PC-3 (cell line): ENCODE data around the gene TM9SF3. TPM values are rescaled to one million over a fixed set of nuclear protein-coding genes. Genes with fewer than 3 reads are reported as not detected.
A peak's percentile ranks its signal among the peaks of the same experiment; 100 is the strongest.

Experiments used
- ATAC-seq: fragments of 200-7000 bp; cut with Tn5 transposase; 2 replicates; pipeline ENCODE4 v1.9.1; 2020; ENCODE audit warnings: mild to moderate bottlenecking, moderate library complexity
- BruUV-seq: library from RNA; stranded (reverse); fragments of 400-500 nt; replicated peaks from 2 replicates; lab custom pipeline; 2021; lab: Mats Ljungman, UMichigan
- CTCF ChIA-PET: fragments of 300-600 bp; sonication (Branson Sonifier 250); formaldehyde crosslinking; loops from one replicate; lab custom pipeline; 2022; ENCODE audit warnings: antibody characterized with exemption; lab: Charles Lee
- POLR2A ChIA-PET: fragments of 300-600 bp; sonication (Branson Sonifier 250); formaldehyde crosslinking; loops from one replicate; lab custom pipeline; 2022; ENCODE audit warnings: antibody characterized with exemption; ENCODE audit not compliant: unreplicated experiment; lab: Charles Lee
- DNase-seq: peaks from one replicate; pipeline ENCODE4 v3.0.0-alpha.2; 2015
- H2AFZ ChIP-seq: fragments of 300-600 bp; sonication (generic); 2 replicates; pipeline ENCODE4 v1.6.0; 2016; ENCODE audit warnings: antibody characterized with exemption, low read length
- H3F3A ChIP-seq: fragments of 300-600 bp; sonication (generic); one replicate; pipeline ENCODE4 v1.6.0; 2017; ENCODE audit warnings: antibody characterized with exemption, low read length, control low read depth, mild to moderate bottlenecking; ENCODE audit not compliant: unreplicated experiment
- H3K27ac ChIP-seq: fragments of 300-600 bp; sonication (generic); 2 replicates; pipeline ENCODE4 v1.5.1; 2016; ENCODE audit warnings: mild to moderate bottlenecking, low read length
- H3K27me3 ChIP-seq: fragments of 300-600 bp; sonication (generic); 2 replicates; pipeline ENCODE4 v1.6.1; 2016; ENCODE audit warnings: low read length, mixed read lengths
- H3K36me3 ChIP-seq: fragments of 300-600 bp; sonication (generic); 2 replicates; pipeline ENCODE4 v1.6.1; 2016; ENCODE audit warnings: low read depth, mixed run types, low read length, mixed read lengths
- H3K4me1 ChIP-seq: fragments of 300-600 bp; sonication (generic); 2 replicates; pipeline ENCODE4 v1.5.1; 2016; ENCODE audit warnings: low read length; ENCODE audit not compliant: insufficient read depth
- H3K4me2 ChIP-seq: fragments of 300-600 bp; sonication (generic); 2 replicates; pipeline ENCODE4 v1.6.0; 2016; ENCODE audit warnings: low read length
- H3K4me3 ChIP-seq: fragments of 300-600 bp; sonication (generic); 2 replicates; pipeline ENCODE4 v1.5.1; 2016; ENCODE audit warnings: mild to moderate bottlenecking, low read length, mixed read lengths
- H3K79me2 ChIP-seq: fragments of 300-600 bp; sonication (generic); 2 replicates; pipeline ENCODE4 v1.6.1; 2017; ENCODE audit warnings: low read length, mixed read lengths
- H3K9ac ChIP-seq: fragments of 300-600 bp; sonication (generic); 2 replicates; pipeline ENCODE4 v1.6.0; 2016; ENCODE audit warnings: mild to moderate bottlenecking, low read length
- H3K9me2 ChIP-seq: fragments of 300-600 bp; sonication (generic); replicated peaks from 2 replicates; pipeline ENCODE4 v1.6.1; 2016; ENCODE audit warnings: mixed run types, low read length, mixed read lengths
- H3K9me3 ChIP-seq: fragments of 300-600 bp; sonication (generic); 2 replicates; pipeline ENCODE4 v1.6.1; 2016; ENCODE audit warnings: low read length, mixed read lengths
- H4K20me1 ChIP-seq: fragments of 300-600 bp; sonication (generic); 2 replicates; pipeline ENCODE4 v1.6.1; 2016; ENCODE audit warnings: low read length, mixed read lengths
- EZH2 ChIP-seq: fragments of 300-600 bp; sonication (generic); IDR thresholded peaks from one replicate; pipeline ENCODE4 v1.6.1; 2017; ENCODE audit warnings: antibody characterized with exemption, mild to moderate bottlenecking, low read length; ENCODE audit not compliant: unreplicated experiment
- EZH2phosphoT487 ChIP-seq: fragments of 300-600 bp; sonication (generic); IDR thresholded peaks from 2 replicates; pipeline ENCODE4 v1.6.1; 2018; ENCODE audit warnings: mild to moderate bottlenecking, antibody characterized with exemption, low read length, borderline replicate concordance
- intact Hi-C: fragments of 100-400 bp; cut with micrococcal nuclease; formaldehyde crosslinking; loops from 2 replicates; pipeline ENCODE4 v1.9.0; 2023
- total RNA-seq: library from RNA; depleted of rRNA; stranded (reverse); fragments of >200 nt; gene quantifications from 2 replicates; pipeline ENCODE4 v1.2.3, GENCODE V29; 2014
- TF ChIP-seq, protein P1 (sequence below): fragments of 300-600 bp; sonication (generic); conservative IDR thresholded peaks from 2 replicates; pipeline ENCODE4 v1.5.1; 2017; ENCODE audit warnings: antibody characterized with exemption, low read depth, mild to moderate bottlenecking, low read length

The TM9SF3 gene
- total RNA-seq, 1 experiment from 2014 or later, result 39.2 TPM

DNA sequence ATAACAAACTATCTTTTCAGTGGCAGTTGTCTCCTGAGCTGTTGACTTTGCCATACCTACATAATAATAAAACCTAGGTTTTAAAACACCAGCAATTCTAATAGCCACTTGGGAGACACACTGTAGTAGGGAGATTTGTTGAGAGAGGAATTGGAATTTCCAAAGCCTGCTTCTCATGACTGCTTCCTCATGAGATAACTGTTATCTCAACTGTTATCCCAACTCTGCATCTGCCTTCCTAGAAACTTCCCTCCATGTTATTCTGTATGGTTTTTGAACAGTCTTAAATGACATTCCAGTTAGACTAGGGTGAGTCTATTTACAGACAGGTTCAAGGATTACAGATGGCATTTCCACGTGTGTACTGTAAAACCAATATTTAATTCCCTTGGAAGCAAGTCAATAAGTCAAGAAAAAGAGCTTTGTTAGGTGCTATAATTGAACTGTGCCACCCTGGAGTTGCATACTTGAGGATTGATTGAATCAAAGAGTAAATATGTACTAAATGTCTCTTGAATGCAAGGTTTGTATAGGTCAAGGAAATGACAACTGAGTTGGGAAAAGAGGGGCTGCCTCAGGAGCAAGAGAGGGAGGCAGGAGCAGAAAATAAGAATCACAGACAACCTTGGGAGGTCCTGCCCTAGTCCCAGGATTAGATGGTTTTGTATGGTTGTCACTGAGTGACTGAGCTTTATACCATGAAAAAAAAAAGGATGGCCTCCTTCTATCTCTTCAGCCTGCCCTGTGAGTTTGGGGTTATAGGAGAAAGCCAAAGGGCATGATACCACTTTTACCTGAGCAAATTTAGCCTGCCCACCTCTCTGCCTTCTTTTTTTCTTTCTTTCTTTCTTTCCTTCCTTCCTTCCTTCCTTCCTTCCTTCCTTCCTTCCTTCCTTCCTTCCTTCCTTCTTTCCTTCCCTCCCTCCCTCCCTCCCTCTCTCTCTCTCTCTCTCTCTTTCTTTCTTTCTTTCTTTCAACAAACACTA, 9.9 kb upstream of the TM9SF3 start:
- POLR2A ChIA-PET, result no interaction called here
- BruUV-seq, result no TSS peak

DNA sequence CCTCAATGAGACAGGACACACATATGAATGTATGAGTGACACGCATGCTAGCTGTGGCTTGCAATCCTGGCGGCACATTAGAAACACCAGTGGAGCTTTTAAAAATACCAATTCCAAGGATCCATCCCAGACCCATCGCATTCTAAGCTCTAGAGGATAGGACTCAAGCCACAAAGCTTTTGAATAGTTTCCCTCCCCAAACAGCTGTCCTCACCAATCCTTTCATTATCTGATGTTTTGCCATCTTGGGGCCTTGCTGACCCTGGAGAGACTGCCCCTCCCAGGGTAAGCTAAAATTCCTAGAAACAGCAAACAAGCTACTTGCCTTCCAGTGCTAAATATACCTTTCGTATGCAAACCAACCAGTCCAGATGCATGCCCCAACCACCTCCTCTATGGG, 8.9 kb upstream of the TM9SF3 start:
- H3K79me2 ChIP-seq, result no peaks in the 10 kb centered on the region
- no peak overlapping the region for H3K27ac ChIP-seq
- DNase-seq, result no peak
- no peak overlapping the region for H3K4me3 ChIP-seq
- peaks cover 7% of the 10 kb centered on the region for H3K4me1 ChIP-seq
- H3K9me2 ChIP-seq, result no peaks in the 10 kb centered on the region
- ChIA-PET CTCF (no interaction called here), POLR2A (no interaction called here)
- BruUV-seq, result no TSS peak
- no peak overlapping the region for H3K4me2 ChIP-seq
- H3K9ac ChIP-seq, result no peak overlapping the region
- no peaks in the 10 kb centered on the region for H3K36me3 ChIP-seq
- intact Hi-C loops, result no loop called here
- H3K27me3 ChIP-seq, result no peaks in the 10 kb centered on the region
- no peaks in the 10 kb centered on the region for H3F3A ChIP-seq
- no peak for ATAC-seq
- H4K20me1 ChIP-seq, result no peaks in the 10 kb centered on the region
- H3K9me3 ChIP-seq, result no peaks in the 10 kb centered on the region
- H2AFZ ChIP-seq, result no peak overlapping the region
- no peak for TF ChIP-seq EZH2
- TF ChIP-seq EZH2phosphoT487, result no peak
- TF ChIP-seq, protein P1, sequence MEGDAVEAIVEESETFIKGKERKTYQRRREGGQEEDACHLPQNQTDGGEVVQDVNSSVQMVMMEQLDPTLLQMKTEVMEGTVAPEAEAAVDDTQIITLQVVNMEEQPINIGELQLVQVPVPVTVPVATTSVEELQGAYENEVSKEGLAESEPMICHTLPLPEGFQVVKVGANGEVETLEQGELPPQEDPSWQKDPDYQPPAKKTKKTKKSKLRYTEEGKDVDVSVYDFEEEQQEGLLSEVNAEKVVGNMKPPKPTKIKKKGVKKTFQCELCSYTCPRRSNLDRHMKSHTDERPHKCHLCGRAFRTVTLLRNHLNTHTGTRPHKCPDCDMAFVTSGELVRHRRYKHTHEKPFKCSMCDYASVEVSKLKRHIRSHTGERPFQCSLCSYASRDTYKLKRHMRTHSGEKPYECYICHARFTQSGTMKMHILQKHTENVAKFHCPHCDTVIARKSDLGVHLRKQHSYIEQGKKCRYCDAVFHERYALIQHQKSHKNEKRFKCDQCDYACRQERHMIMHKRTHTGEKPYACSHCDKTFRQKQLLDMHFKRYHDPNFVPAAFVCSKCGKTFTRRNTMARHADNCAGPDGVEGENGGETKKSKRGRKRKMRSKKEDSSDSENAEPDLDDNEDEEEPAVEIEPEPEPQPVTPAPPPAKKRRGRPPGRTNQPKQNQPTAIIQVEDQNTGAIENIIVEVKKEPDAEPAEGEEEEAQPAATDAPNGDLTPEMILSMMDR, result no peak

More for the DNA sequence above, 9.9 kb upstream of the TM9SF3 start:
- H3K4me2 ChIP-seq, result no peak overlapping the region
- no peaks in the 10 kb centered on the region for H3K27me3 ChIP-seq
- ATAC-seq, result peak; percentile 63
- H3K27ac ChIP-seq, result no peak overlapping the region
- TF ChIP-seq EZH2 (no peak), EZH2phosphoT487 (no peak)
- TF ChIP-seq, protein P1, result no peak
- H3K79me2 ChIP-seq, result no peaks in the 10 kb centered on the region
- H3K4me3 ChIP-seq, result no peak overlapping the region
- CTCF ChIA-PET, result no interaction called here
- H2AFZ ChIP-seq, result no peak overlapping the region
- DNase-seq, result peak; percentile 35
- intact Hi-C loops, result no loop called here
- H3K9ac ChIP-seq, result no peak overlapping the region
- H3K4me1 ChIP-seq, result peaks cover 7% of the 10 kb centered on the region
- H3K36me3 ChIP-seq, result no peaks in the 10 kb centered on the region
- no peaks in the 10 kb centered on the region for H3F3A ChIP-seq
- no peaks in the 10 kb centered on the region for H4K20me1 ChIP-seq
- H3K9me2 ChIP-seq, result no peaks in the 10 kb centered on the region
- no peaks in the 10 kb centered on the region for H3K9me3 ChIP-seq

DNA sequence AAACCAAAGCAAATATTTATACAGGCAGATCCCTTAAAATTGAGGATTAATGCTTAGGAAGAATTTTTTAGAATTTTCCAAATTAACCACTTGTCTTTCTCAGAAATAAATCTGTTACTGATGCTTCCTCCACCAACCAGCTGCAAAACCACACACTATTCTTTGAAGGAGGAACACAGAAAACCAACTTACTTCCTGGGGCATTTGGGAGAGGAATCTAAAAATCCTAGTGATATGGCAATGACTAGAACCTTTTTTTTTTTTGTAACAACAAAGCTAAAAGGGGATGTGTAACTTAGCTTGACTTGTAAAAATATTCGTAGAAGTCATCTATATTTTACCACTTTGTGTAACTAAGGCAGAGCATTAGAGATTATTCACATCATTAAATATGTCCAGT, 5.1 kb upstream of the TM9SF3 start:
- no peak overlapping the region for H3K4me3 ChIP-seq
- H2AFZ ChIP-seq, result no peak overlapping the region
- no peak overlapping the region for H3K9ac ChIP-seq
- H3K36me3 ChIP-seq, result no peaks in the 10 kb centered on the region
- H3K79me2 ChIP-seq, result no peaks in the 10 kb centered on the region
- H3F3A ChIP-seq, result no peaks in the 10 kb centered on the region
- no peaks in the 10 kb centered on the region for H4K20me1 ChIP-seq
- CTCF ChIA-PET, result no interaction called here
- H3K9me3 ChIP-seq, result no peaks in the 10 kb centered on the region
- no peak for ATAC-seq
- POLR2A ChIA-PET, result no interaction called here
- intact Hi-C loops, result no loop called here
- no peaks in the 10 kb centered on the region for H3K27me3 ChIP-seq
- DNase-seq, result no peak
- H3K4me2 ChIP-seq, result no peak overlapping the region
- peaks cover 20% of the 10 kb centered on the region for H3K4me1 ChIP-seq
- no peak overlapping the region for H3K27ac ChIP-seq
- H3K9me2 ChIP-seq, result no peaks in the 10 kb centered on the region
- TF ChIP-seq, protein P1, result no peak
- no peak for TF ChIP-seq EZH2
- TF ChIP-seq EZH2phosphoT487, result no peak
- BruUV-seq, result no TSS peak
